Measurements from ENCODE around the gene KCNK17. TPM values are rescaled to one million over a fixed set of nuclear protein-coding genes. Genes with fewer than 3 reads are reported as not detected.
"Not testable (repeated sequence)": the region's sequence is repeated elsewhere in the genome, so short reads cannot be mapped to it uniquely, and the experiment has no call there.

KCNK17 gene
- polyA plus RNA-seq, 3 donors, result not detected

- Mint-ChIP-seq H3K4me3 (no peak overlapping the region), H3K27me3 (ENCODE audit: low read depth in 3 of 3) (peaks cover 3 to 9% (median 4%) of the 10 kb centered on the region in 3 donors), H3K4me1 (peaks cover 40% of the 10 kb centered on the region), H3K36me3 (peaks cover 0 to 2% of the 10 kb centered on the region in 2 donors), H3K9me3 (peaks cover 0 to 6% (median 0%) of the 10 kb centered on the region in 7 donors), H3K27ac (peak overlapping the region in 2 of 7 donors; percentile 17 to 74)
- no peaks in the 10 kb centered on the region for H3K79me2 ChIP-seq (ENCODE audit: insufficient read depth, low read length)
- no peak for DNase-seq
- no peak overlapping the region for H3K27ac ChIP-seq (ENCODE audit: low read depth in 1 of 2, low read length in 2 of 2)
- H3K27me3 ChIP-seq (ENCODE audit: control insufficient read depth in 2 of 2, insufficient read depth in 2 of 2, low read length in 2 of 2), result no peaks in the 10 kb centered on the region
- no peak for TF ChIP-seq CTCF (IDR thresholded peaks at IDR 0.05)
- H3K9ac ChIP-seq (ENCODE audit: insufficient read depth, low read length, poor library complexity, severe bottlenecking), result no peak overlapping the region
- 100% methylated on average over 2 of the region's 3 CpGs for WGBS (ENCODE audit: insufficient coverage)
- H2AFZ ChIP-seq (ENCODE audit: insufficient read depth, low read depth, low read length, poor library complexity, severe bottlenecking), result no peak overlapping the region
- no peak overlapping the region for H3K4me3 ChIP-seq (replicated peaks in 1 of 3; ENCODE audit: low read depth in 2 of 3, low read length in 3 of 3)
- H3K4me1 ChIP-seq (ENCODE audit: control insufficient read depth in 1 of 2, insufficient read depth in 2 of 2, low read length in 2 of 2), result peaks cover 41 to 46% of the 10 kb centered on the region in 2 donors
- H3K9me3 ChIP-seq (replicated peaks in 1 of 2; ENCODE audit: control insufficient read depth in 1 of 2, insufficient read depth in 1 of 2, low read length in 2 of 2), result no peaks in the 10 kb centered on the region
- intact Hi-C loops (cut with micrococcal nuclease), result no loop called here
- H3K4me2 ChIP-seq (replicated peaks; ENCODE audit: extremely low read depth, low read length, poor library complexity, severe bottlenecking), result no peak overlapping the region
- no peaks in the 10 kb centered on the region for H4K20me1 ChIP-seq (ENCODE audit: insufficient read depth, low read length)
- no peaks in the 10 kb centered on the region for H3K36me3 ChIP-seq (replicated peaks in 1 of 2; ENCODE audit: control insufficient read depth in 1 of 2, insufficient read depth in 2 of 2, low read length in 2 of 2)
Measured at GRCh38 chr6:39287601-39288000, 26.6 kb downstream of the KCNK17 start.

GRCh38 chr6:39286596-39286995, 27.6 kb downstream of the KCNK17 start:
- H3K27me3 ChIP-seq (ENCODE audit: control insufficient read depth in 2 of 2, insufficient read depth in 2 of 2, low read length in 2 of 2); H4K20me1 ChIP-seq (ENCODE audit: insufficient read depth, low read length); H3K79me2 ChIP-seq (ENCODE audit: insufficient read depth, low read length); H3K36me3 ChIP-seq (replicated peaks in 1 of 2; ENCODE audit: control insufficient read depth in 1 of 2, insufficient read depth in 2 of 2, low read length in 2 of 2); H3K4me3 Mint-ChIP-seq; H3K4me3 ChIP-seq (replicated peaks in 1 of 3; ENCODE audit: low read depth in 2 of 3, low read length in 3 of 3); H3K9me3 ChIP-seq (replicated peaks in 1 of 2; ENCODE audit: control insufficient read depth in 1 of 2, insufficient read depth in 1 of 2, low read length in 2 of 2); H2AFZ ChIP-seq (ENCODE audit: insufficient read depth, low read depth, low read length, poor library complexity, severe bottlenecking); intact Hi-C loops (cut with micrococcal nuclease); H3K9me3 Mint-ChIP-seq; H3K4me2 ChIP-seq (replicated peaks; ENCODE audit: extremely low read depth, low read length, poor library complexity, severe bottlenecking); H3K9ac ChIP-seq (ENCODE audit: insufficient read depth, low read length, poor library complexity, severe bottlenecking); H3K27ac ChIP-seq (ENCODE audit: low read depth in 1 of 2, low read length in 2 of 2); H3K36me3 Mint-ChIP-seq: not testable (repeated sequence)
- H3K4me1 ChIP-seq (ENCODE audit: control insufficient read depth in 1 of 2, insufficient read depth in 2 of 2, low read length in 2 of 2), result peaks cover 49 to 53% of the 10 kb centered on the region in 2 donors
- peaks cover 48% of the 10 kb centered on the region for H3K4me1 Mint-ChIP-seq
- WGBS (ENCODE audit: insufficient coverage), result no CpG with 5 or more reads among the region's 10 CpGs
- H3K27ac Mint-ChIP-seq, result peak overlapping the region in 6 of 7 donors; percentile 45 to 83 (median 70)
- H3K27me3 Mint-ChIP-seq (ENCODE audit: low read depth in 3 of 3), result peaks cover 2 to 12% (median 2%) of the 10 kb centered on the region in 3 donors
- DNase-seq, result peak in 2 of 3 donors; percentile 24 to 25
